ENCODE data around the gene MYOG.

MYOG gene

DNA sequence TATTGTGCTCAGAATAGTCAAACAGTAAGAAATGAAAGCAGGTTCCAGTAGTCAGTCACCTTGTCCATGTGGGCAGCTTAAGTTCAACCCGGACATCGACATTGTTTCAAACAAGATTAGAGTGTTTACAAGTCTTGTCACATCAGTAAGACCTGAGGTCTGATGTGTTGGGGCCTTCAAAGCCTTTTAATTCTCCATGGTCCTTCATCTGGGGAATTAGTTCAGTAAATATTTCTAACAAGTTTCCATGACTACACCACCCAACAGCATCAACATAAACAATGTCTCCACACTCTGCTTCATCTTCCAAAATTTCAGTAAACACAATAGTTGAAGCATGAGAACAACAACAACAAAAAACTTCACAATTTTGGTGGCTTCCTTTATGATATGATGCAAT, 26.7 kb upstream of the MYOG start:
- TF ChIP-seq, protein P1, sequence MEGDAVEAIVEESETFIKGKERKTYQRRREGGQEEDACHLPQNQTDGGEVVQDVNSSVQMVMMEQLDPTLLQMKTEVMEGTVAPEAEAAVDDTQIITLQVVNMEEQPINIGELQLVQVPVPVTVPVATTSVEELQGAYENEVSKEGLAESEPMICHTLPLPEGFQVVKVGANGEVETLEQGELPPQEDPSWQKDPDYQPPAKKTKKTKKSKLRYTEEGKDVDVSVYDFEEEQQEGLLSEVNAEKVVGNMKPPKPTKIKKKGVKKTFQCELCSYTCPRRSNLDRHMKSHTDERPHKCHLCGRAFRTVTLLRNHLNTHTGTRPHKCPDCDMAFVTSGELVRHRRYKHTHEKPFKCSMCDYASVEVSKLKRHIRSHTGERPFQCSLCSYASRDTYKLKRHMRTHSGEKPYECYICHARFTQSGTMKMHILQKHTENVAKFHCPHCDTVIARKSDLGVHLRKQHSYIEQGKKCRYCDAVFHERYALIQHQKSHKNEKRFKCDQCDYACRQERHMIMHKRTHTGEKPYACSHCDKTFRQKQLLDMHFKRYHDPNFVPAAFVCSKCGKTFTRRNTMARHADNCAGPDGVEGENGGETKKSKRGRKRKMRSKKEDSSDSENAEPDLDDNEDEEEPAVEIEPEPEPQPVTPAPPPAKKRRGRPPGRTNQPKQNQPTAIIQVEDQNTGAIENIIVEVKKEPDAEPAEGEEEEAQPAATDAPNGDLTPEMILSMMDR (IDR thresholded peaks at IDR 0.05) = no peak

DNA sequence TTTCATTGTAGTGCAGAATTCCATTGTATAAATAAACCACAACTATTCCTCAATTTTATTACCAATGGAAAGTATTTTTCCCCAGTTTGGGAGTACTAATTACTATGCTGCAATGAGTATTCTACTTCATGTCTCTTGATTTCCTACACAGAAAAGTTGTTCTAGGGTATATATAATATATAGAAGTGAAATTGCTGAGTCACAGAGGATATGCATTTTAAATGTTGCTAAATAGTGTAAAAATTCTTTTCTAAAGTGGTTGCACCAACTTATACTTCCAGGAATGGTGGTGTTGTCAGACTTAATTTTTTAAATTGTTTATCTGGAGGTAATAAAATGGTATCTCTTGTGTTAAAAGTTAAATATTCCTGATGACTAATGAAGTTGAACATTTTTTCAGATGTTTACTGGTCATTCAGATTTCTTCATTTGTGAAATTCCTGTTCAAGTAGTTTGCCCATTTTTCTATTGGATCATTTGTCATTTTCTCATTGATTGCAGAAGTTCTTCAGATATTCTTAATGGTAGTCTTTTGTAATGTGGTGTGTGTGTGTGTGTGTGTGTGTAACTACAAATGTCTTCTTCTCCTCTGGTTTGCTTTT, 19.1 kb upstream of the MYOG start:
- TF ChIP-seq, protein P1 (IDR thresholded peaks at IDR 0.05) = no peak

DNA sequence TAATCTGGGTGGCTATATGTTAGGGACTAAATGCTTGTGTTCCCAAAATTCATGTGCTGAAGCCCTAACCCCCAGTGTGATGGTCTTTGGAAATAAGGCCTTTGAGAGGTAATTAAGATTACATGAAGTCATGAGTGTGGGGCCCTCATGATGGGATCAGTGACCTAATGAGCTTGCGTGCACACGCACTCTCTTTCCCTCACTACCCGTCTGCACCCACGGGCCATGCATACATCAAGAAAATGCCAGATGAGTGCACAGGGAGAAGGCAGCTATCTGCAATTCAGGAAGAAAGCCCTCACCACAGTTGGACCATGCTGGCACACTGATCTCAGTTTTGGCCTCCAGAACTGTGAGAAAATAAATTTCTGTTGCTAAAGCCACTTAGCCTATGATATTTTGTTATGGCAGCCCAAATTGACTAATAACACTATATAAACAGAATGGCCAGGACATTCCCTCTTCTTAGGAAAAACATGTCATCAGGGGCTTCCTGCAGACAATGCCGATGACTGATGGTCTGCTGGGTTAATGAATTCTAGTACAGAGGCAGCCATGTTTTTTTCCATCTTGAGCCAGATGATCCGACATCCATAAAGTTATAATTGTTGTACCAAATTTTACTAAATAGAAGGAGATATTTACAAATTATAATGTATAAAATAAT, 18.1 kb upstream of the MYOG start:
- TF ChIP-seq, protein P1 (IDR thresholded peaks at IDR 0.05) = no peak

DNA sequence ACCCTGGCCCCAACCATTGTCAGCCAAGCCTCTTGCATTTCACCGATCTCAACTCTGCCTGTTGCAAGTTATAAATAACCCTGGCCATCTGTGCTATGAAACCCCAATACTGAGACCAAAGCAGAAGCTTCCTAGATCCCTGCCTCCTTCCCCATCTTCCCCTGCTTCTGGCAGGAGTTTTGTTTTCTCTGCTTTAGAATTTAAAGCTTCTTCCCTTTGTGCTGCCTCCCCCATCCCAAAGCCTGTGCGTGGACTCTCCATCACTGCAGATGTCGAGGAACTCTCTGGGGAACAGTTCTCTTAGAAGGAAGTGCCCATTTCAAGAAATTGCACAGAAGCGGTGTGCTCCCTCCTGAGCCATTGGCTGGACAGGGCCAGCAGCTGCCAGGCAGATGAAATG, 17.4 kb upstream of the MYOG start:
- TF ChIP-seq, protein P1 (IDR thresholded peaks at IDR 0.05) = no peak

DNA sequence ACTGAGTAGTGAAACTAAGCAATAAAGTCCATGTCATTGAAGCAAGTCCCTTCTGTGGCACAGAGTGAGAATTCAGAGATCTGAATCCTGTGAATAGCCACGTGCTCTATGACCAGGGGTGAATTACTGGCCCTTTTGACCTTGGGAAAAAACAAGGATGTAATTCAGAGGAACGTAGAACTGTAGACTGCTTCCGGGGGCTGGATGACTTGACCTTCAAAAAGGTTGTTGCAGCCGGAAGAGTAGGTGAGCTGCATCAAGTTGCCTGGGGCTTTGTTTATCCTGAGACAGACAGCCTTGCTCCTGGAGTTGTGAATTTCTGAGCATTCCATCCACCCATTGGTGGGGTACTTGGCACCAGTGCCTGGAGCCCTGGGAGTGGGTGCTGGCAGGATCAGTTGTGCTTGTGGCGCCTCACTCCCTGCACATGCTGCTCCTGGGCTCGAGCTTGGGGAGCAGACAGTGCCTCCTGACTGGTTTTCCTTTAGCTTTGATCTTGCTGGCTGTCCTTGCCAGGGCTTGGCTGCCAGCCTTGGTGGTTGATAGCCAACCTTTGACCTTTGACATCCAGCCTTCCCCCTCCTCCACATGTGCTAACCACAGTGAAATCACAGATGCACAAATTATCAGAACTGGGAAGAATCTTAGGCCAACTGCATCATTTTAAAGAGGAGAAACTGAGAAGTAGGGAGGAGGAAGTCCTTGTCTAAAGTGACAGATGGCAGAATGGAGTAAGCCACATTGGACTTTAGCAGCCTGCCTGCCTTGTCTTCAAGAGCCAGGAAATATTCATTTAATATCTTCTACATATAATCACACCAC, 16.2 kb upstream of the MYOG start:
- TF ChIP-seq, protein P1 (IDR thresholded peaks at IDR 0.05) = no peak

DNA sequence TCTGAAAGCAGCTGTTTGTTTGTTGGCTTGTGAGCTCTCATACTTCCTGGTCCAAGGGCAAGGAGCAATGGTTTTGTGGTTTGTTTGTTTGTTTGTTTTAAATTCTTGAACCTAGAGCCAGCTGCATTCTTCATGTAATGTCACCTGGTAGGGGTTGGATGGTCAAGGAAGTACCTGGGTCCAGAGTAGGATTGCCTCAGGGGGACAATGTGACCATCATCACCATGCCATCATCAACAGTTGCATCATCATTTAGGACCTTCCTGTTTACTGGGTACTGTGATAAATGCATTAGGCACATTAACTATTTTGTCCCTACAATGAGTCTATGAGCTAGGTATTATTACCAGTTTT, 14.7 kb upstream of the MYOG start:
- TF ChIP-seq, protein P1 (IDR thresholded peaks at IDR 0.05) = no peak

DNA sequence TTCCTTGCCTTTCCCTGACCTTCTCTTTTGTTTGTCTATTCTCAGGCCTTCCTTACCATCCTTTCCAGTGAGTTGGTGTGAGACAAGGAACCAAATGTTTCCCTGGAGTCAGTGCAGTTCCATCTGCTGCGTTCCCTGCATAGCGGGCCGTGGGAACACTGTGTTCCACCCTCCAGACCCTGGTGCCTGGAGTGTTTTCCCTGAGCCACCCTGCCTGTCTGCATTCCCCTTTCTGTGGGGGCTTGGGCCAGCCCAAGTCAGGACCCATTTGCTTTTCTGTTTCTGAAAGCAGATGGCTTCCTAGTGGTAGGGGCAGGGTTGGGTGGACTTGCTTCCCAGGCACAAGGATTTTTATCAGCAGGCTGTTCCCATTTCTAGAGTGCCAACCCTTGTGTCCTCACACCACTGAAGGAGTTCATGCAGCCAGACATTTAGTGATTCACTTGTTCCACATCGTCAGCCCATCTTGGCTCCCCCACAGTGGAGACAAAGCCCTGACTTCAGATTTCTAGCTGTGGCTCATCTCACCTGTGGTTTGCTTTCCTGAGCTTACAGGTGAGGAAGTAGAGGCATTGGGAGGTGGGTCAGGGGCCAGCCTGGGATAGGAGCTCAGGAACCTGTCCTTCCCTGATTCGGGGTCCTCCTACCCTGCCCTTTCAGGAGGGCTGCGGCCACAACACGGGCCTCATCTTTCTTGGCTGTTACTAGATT, 14.1 kb upstream of the MYOG start:
- TF ChIP-seq, protein P1 (IDR thresholded peaks at IDR 0.05) = no peak

Data from LNCAP (cell line).